ENCODE results near the gene IFNE. TPM values are rescaled to one million over a fixed set of nuclear protein-coding genes. Genes with fewer than 3 reads are reported as not detected.

The IFNE gene
- total and polyA plus RNA-seq, 12 donors, result not detected

- no peak overlapping the region for H3K4me3 ChIP-seq
- 49 to 52% methylated on average over 1 of the region's 1 CpG for WGBS, 2 donors
- H3K27ac ChIP-seq, result no peak overlapping the region
- no peaks in the 10 kb centered on the region for H3K27me3 ChIP-seq
- intact Hi-C loops (cut with DNase I), result no loop called here
- no peaks in the 10 kb centered on the region for H3K9me3 ChIP-seq
- DNase-seq (no peak), ATAC-seq (no peak)
- no peaks in the 10 kb centered on the region for H3K36me3 ChIP-seq
- H3K4me1 ChIP-seq, result peaks cover 0 to 13% (median 0%) of the 10 kb centered on the region in 9 donors
- no peak for TF ChIP-seq CTCF (IDR thresholded peaks at IDR 0.05)
Observed at GRCh38 chr9:21510806-21511205, 28.7 kb upstream of the IFNE start.

GRCh38 chr9:21507483-21507790 is 25.3 kb upstream of the IFNE start:
- ATAC-seq, result no peak
- Histone ChIP-seq H3K27ac (no peak overlapping the region), H3K4me3 (no peak overlapping the region), H3K4me1 (peaks cover 0 to 13% (median 0%) of the 10 kb centered on the region in 9 donors), H3K36me3 (no peaks in the 10 kb centered on the region), H3K27me3 (peaks cover 0 to 9% (median 0%) of the 10 kb centered on the region in 7 donors), H3K9me3 (no peaks in the 10 kb centered on the region)
- WGBS, 2 donors, result 79 to 81% methylated on average over 3 of the region's 3 CpGs
- no peak for TF ChIP-seq CTCF (IDR thresholded peaks at IDR 0.05)
- DNase-seq, result no peak
- intact Hi-C loops (cut with DNase I), result no loop called here

- H3K27ac ChIP-seq, result no peak overlapping the region
- H3K9me3 ChIP-seq, result no peaks in the 10 kb centered on the region
- no peak for DNase-seq
- WGBS, 2 donors, result 47 to 48% methylated on average over 4 of the region's 4 CpGs
- intact Hi-C loops (cut with DNase I), result no loop called here
- H3K4me1 ChIP-seq, result peaks cover 0 to 13% (median 0%) of the 10 kb centered on the region in 9 donors
- H3K4me3 ChIP-seq, result no peak overlapping the region
- no peaks in the 10 kb centered on the region for H3K36me3 ChIP-seq
- peaks cover 0 to 9% (median 0%) of the 10 kb centered on the region in 7 donors for H3K27me3 ChIP-seq
- TF ChIP-seq CTCF (IDR thresholded peaks at IDR 0.05), result no peak
- ATAC-seq, result no peak
Observed at GRCh38 chr9:21506626-21507482, 24.7 kb upstream of the IFNE start.

- DNase-seq, result no peak
- no peak overlapping the region for H3K4me3 ChIP-seq
- H3K4me1 ChIP-seq, result peaks cover 0 to 13% (median 0%) of the 10 kb centered on the region in 9 donors
- peaks cover 0 to 9% (median 0%) of the 10 kb centered on the region in 7 donors for H3K27me3 ChIP-seq
- H3K9me3 ChIP-seq, result no peaks in the 10 kb centered on the region
- 66 to 69% methylated on average over 10 of the region's 10 CpGs for WGBS, 2 donors
- TF ChIP-seq CTCF (IDR thresholded peaks at IDR 0.05), result no peak
- H3K27ac ChIP-seq, result no peak overlapping the region
- ATAC-seq, result no peak
- no peaks in the 10 kb centered on the region for H3K36me3 ChIP-seq
- intact Hi-C loops (cut with DNase I), result no loop called here
Observed at GRCh38 chr9:21505425-21506179, 23.5 kb upstream of the IFNE start.

Data from heart right ventricle (tissue), 16 donors.